K562 (cell line): ENCODE measurements around the gene CD82. TPM values are rescaled to one million over a fixed set of nuclear protein-coding genes. Genes with fewer than 3 reads are reported as not detected.
A peak's percentile ranks its signal among the peaks of the same experiment; 100 is the strongest.

Experiments used
- CTCF ChIP-seq, 3 experiments: IDR thresholded peaks in 2 of 3; conservative IDR thresholded peaks in 1 of 3; 2 replicates each; pipeline ENCODE4 v1.5.1; 2011 to 2012; ENCODE audit warnings: low read length in 3 of 3, mild to moderate bottlenecking in 3 of 3, control low read depth in 2 of 3, improper control_type of control experiment in 1 of 3, inconsistent platforms in 1 of 3, low read depth in 1 of 3, mixed read lengths in 1 of 3, moderate library complexity in 1 of 3; ENCODE audit not compliant: insufficient read depth in 2 of 3
- DACH1 ChIP-seq: fragments of 450-650 bp; IDR thresholded peaks from 2 replicates; pipeline ENCODE4 v1.6.1; 2018; ENCODE audit not compliant: partially characterized antibody
- E2F6 ChIP-seq, 2 experiments: IDR thresholded peaks; 2 replicates each; pipeline ENCODE4 v1.6.1; 2011; ENCODE audit warnings: borderline replicate concordance in 1 of 2, control low read depth in 1 of 2, low read depth in 1 of 2, low read length in 1 of 2, mild to moderate bottlenecking in 1 of 2, mixed read lengths in 1 of 2, moderate library complexity in 1 of 2; ENCODE audit not compliant: insufficient read depth in 1 of 2, insufficient read length in 1 of 2, poor library complexity in 1 of 2, severe bottlenecking in 1 of 2; ENCODE audit errors: extremely low read depth in 1 of 2
- ESRRA ChIP-seq: fragments of 450-650 bp; IDR thresholded peaks from 2 replicates; pipeline ENCODE4 v1.6.1; 2014; ENCODE audit warnings: low read depth, mild to moderate bottlenecking, moderate library complexity, borderline replicate concordance
- MAZ ChIP-seq, 2 experiments: fragments of 450-650 bp in 1 of 2; sonication (generic) in 1 of 2; formaldehyde crosslinking; IDR thresholded peaks in 1 of 2; conservative IDR thresholded peaks in 1 of 2; 2 replicates each; pipeline versions ENCODE4 v1.4.0 to v1.5.0; 2020; ENCODE audit warnings: mild to moderate bottlenecking in 1 of 2, missing genetic modification reagents in 1 of 2
- NR2C1 ChIP-seq, 2 experiments: fragments of 450-650 bp; IDR thresholded peaks; 2 replicates each; pipeline ENCODE4 v1.6.1; 2017; ENCODE audit warnings: mild to moderate bottlenecking in 2 of 2, antibody characterized with exemption in 1 of 2, inconsistent platforms in 1 of 2, missing compliant biosample characterization in 1 of 2, missing genetic modification characterization in 1 of 2
- NUFIP1 ChIP-seq: fragments of 450-650 bp; IDR thresholded peaks from 2 replicates; pipeline ENCODE4 v1.6.1; 2018; ENCODE audit not compliant: partially characterized antibody
- PML ChIP-seq: IDR thresholded peaks from 2 replicates; pipeline ENCODE4 v1.6.1; 2012; ENCODE audit warnings: low read length, inconsistent platforms
- STAT5A ChIP-seq: IDR thresholded peaks from 2 replicates; pipeline ENCODE4 v1.6.1; 2012; ENCODE audit warnings: low read length, inconsistent platforms, borderline replicate concordance
- TEAD1 ChIP-seq, 2 experiments: fragments of 450-650 bp in 1 of 2; sonication (generic) in 1 of 2; formaldehyde crosslinking; IDR thresholded peaks; 2 replicates each; pipeline versions ENCODE4 v1.4.0 to v1.8.0; 2020 to 2022; ENCODE audit warnings: mild to moderate bottlenecking in 2 of 2, missing genetic modification reagents in 1 of 2
- U2AF2 ChIP-seq: fragments of 200-400 bp; formaldehyde crosslinking; optimal IDR thresholded peaks from 2 replicates; pipeline ENCODE3; 2017; ENCODE audit warnings: low read depth, mild to moderate bottlenecking, low read length
- YBX1 ChIP-seq: fragments of 450-650 bp; IDR thresholded peaks from 2 replicates; pipeline ENCODE4 v1.7.1; 2016; ENCODE audit warnings: mild to moderate bottlenecking
- ZNF384 ChIP-seq: IDR thresholded peaks from 2 replicates; pipeline ENCODE4 v1.6.1; 2012; ENCODE audit warnings: low read depth, low read length, improper control_type of control experiment
- polyA plus RNA-seq, 8 experiments: library from polyadenylated mRNA; depleted of rRNA in 4 of 8; stranded (reverse) in 5 of 8; unstranded in 3 of 8; fragments of >200 nt; fragmentation: Nextera tagmentation in 2 of 8; fragmentation: Illumina TruSeq in 1 of 8; extraction: Ambion mirVana in 2 of 8; extraction: Trizol in 1 of 8; gene quantifications; 2 replicates each; pipeline versions ENCODE4 v1.2.1 to v1.2.3, GENCODE V29; 2011 to 2014; ENCODE audit warnings: inconsistent platforms in 1 of 8, missing spikeins in 1 of 8
- total RNA-seq, 7 experiments: library from RNA; depleted of rRNA in 6 of 7; stranded (reverse); fragments of >200 nt in 6 of 7; fragmentation: Illumina TruSeq in 2 of 7; extraction: Trizol in 2 of 7; gene quantifications; 2 replicates each; pipeline versions ENCODE4 v1.2.1 to v1.2.3, GENCODE V29; 2011 to 2021; ENCODE audit warnings: low replicate concordance in 1 of 7

The CD82 gene
- total and polyA plus RNA-seq, 9 of the 15 experiments (the other 6 are each of a cell fraction or from before 2014, with no cell fraction given) = 0.27 to 9.4 (median 3.0) TPM

GRCh38 chr11:44565953-44566949, 788 bp downstream of the CD82 start (continued):
- TF ChIP-seq CTCF (IDR thresholded peaks at IDR 0.05 in 2 of 3, conservative IDR thresholded peaks at IDR 0.05 in 1 of 3; ENCODE audit: insufficient read depth in 2 of 3, low read depth in 1 of 3, low read length in 3 of 3) (0 out of 6 replicates have a peak, but pooled peaks of 1 of the 3 experiments have one; percentile 1), MAZ (CRISPR knock-in tag; conservative IDR thresholded peaks at IDR 0.05 in 1 of 2, IDR thresholded peaks at IDR 0.05 in 1 of 2) (no peak), NUFIP1 (no peak), ZNF384 (no peak), E2F6 (IDR thresholded peaks at IDR 0.05; ENCODE audit: borderline replicate concordance in 1 of 2, extremely low read depth in 1 of 2, insufficient read depth in 1 of 2, insufficient read length in 1 of 2, low read depth in 1 of 2, low read length in 1 of 2, poor library complexity in 1 of 2, severe bottlenecking in 1 of 2) (no peak), PML (no peak), ESRRA (no peak), TEAD1 (CRISPR knock-in tag; IDR thresholded peaks at IDR 0.05) (0 out of 4 replicates have a peak, but pooled peaks of 1 of the 2 experiments have one; percentile 54), NR2C1 (IDR thresholded peaks at IDR 0.05) (no peak), NR2C1 (tag; IDR thresholded peaks at IDR 0.05) (no peak), U2AF2 (no peak), DACH1 (no peak), YBX1 (no peak), STAT5A (no peak)
